Testis (tissue), 2 donors: ENCODE results near the gene ZNF217.

Source experiments
- CTCF ChIP-seq, 3 experiments: fragments of 450-650 bp in 2 of 3; fragments of 200-600 bp in 1 of 3; sonication (generic) in 1 of 3; IDR thresholded peaks; one replicate each; pipeline ENCODE4 v1.5.1; 2016 to 2019; ENCODE audit warnings: antibody characterized with exemption in 3 of 3, mild to moderate bottlenecking in 2 of 3, moderate library complexity in 1 of 3
- POLR2A ChIP-seq: fragments of 450-650 bp; IDR thresholded peaks from one replicate; pipeline ENCODE4 v1.6.1; 2017; ENCODE audit warnings: antibody characterized with exemption, mild to moderate bottlenecking, moderate library complexity

- TF ChIP-seq CTCF (IDR thresholded peaks at IDR 0.05) (no peak), POLR2A (no peak)
Measured at GRCh38 chr20:53606364-53606985, 12.8 kb upstream of the ZNF217 start.
